WERI-Rb-1 (cell line): Measurements from ENCODE around the gene CPNE1.

Experiments
- DNase-seq: peaks from one replicate; pipeline ENCODE4 v3.0.0-alpha.2; 2020
- H3K27ac ChIP-seq: fragments of 250-450 bp; sonication (Bioruptor Pico); 2 replicates; pipeline ENCODE4 v1.5.1; 2020; ENCODE audit warnings: mild to moderate bottlenecking, moderate library complexity
- H3K27me3 ChIP-seq: fragments of 250-450 bp; sonication (Bioruptor Pico); 2 replicates; pipeline ENCODE4 v1.5.1; 2021; ENCODE audit warnings: mild to moderate bottlenecking, low read depth, moderate library complexity; ENCODE audit not compliant: insufficient read depth, severe bottlenecking
- H3K36me3 ChIP-seq: fragments of 250-450 bp; sonication (Bioruptor Pico); 2 replicates; pipeline ENCODE4 v1.5.1; 2020; ENCODE audit warnings: mild to moderate bottlenecking, moderate library complexity
- H3K4me3 ChIP-seq: 2 replicates; pipeline ENCODE4 v1.5.1; 2011; ENCODE audit warnings: low read depth, mild to moderate bottlenecking, control low read depth, low read length
- H3K9me3 ChIP-seq: fragments of 250-450 bp; sonication (Bioruptor Pico); 2 replicates; pipeline ENCODE4 v1.5.1; 2021; ENCODE audit warnings: mild to moderate bottlenecking, moderate library complexity; ENCODE audit not compliant: severe bottlenecking
- CTCF ChIP-seq: IDR thresholded peaks from 2 replicates; pipeline ENCODE4 v1.5.1; 2011; ENCODE audit warnings: low read depth, mild to moderate bottlenecking, control low read depth, inconsistent platforms, low read length

The CPNE1 gene

GRCh38 chr20:35626386-35627001 lies 38.2 kb downstream of the CPNE1 start:
- H3K27ac ChIP-seq, result peak overlapping the region; percentile 54
- H3K36me3 ChIP-seq, result peaks cover 52% of the 10 kb centered on the region
- no peaks in the 10 kb centered on the region for H3K27me3 ChIP-seq

GRCh38 chr20:35625584-35626385 lies 38.9 kb downstream of the CPNE1 start:
- Histone ChIP-seq H3K4me3 (no peak overlapping the region), H3K27me3 (no peaks in the 10 kb centered on the region), H3K9me3 (no peaks in the 10 kb centered on the region), H3K36me3 (peaks cover 46% of the 10 kb centered on the region), H3K27ac (peak overlapping the region; percentile 54)
- no peak for TF ChIP-seq CTCF
- no peak for DNase-seq

More at GRCh38 chr20:35626386-35627001, 38.2 kb downstream of the CPNE1 start:
- Histone ChIP-seq H3K9me3 (no peaks in the 10 kb centered on the region), H3K4me3 (no peak overlapping the region)
- no peak for TF ChIP-seq CTCF
- DNase-seq, result peak; percentile 49

GRCh38 chr20:35621560-35621946 lies 43.1 kb downstream of the CPNE1 start:
- Histone ChIP-seq H3K27me3 (no peaks in the 10 kb centered on the region), H3K4me3 (no peak overlapping the region), H3K9me3 (no peaks in the 10 kb centered on the region), H3K36me3 (peaks cover 18% of the 10 kb centered on the region), H3K27ac (no peak overlapping the region)
- no peak for DNase-seq
- TF ChIP-seq CTCF, result 0 out of 2 replicates have a peak, but pooled peaks have one; percentile 13

- Histone ChIP-seq H3K9me3 (no peaks in the 10 kb centered on the region), H3K27me3 (no peaks in the 10 kb centered on the region), H3K36me3 (peaks cover 13% of the 10 kb centered on the region), H3K4me3 (no peak overlapping the region), H3K27ac (no peak overlapping the region)
- no peak for TF ChIP-seq CTCF
- DNase-seq, result no peak
These were observed 43.7 kb downstream of the CPNE1 start for GRCh38 chr20:35620818-35621559.

- peak; percentile 81 for TF ChIP-seq CTCF
- no peaks in the 10 kb centered on the region for H3K9me3 ChIP-seq
- H3K27ac ChIP-seq, result peak overlapping the region; percentile 56
- H3K4me3 ChIP-seq, result peak overlapping the region; percentile 59
- DNase-seq, result peak; percentile 96
- no peaks in the 10 kb centered on the region for H3K27me3 ChIP-seq
- H3K36me3 ChIP-seq, result no peaks in the 10 kb centered on the region
These were observed 45.3 kb downstream of the CPNE1 start for GRCh38 chr20:35619196-35620095.
